GM20431 (cell line): ENCODE measurements around the gene TP63.
"Not testable (repeated sequence)": the region's sequence is repeated elsewhere in the genome, so short reads cannot be mapped to it uniquely, and the experiment has no call there.

Experiments
- in situ Hi-C: fragments of 300-500 bp; cut with MseI, MboI; formaldehyde crosslinking; loops from one replicate; pipeline ENCODE4 v1.15.0; 2020; ENCODE audit warnings: low sequenced_read_pairs; ENCODE audit not compliant: unreplicated experiment

The TP63 gene

GRCh38 chr3:189718215-189718614 is 87.0 kb downstream of the TP63 start:
- in situ Hi-C loops, result no loop called here

- in situ Hi-C loops, result no loop called here
Measured at GRCh38 chr3:189720736-189721417, 89.7 kb downstream of the TP63 start.

- in situ Hi-C loops, result no loop called here
Measured at GRCh38 chr3:189721873-189722665, 90.9 kb downstream of the TP63 start.

- in situ Hi-C loops, result no loop called here
Measured at GRCh38 chr3:189724356-189724755, 93.2 kb downstream of the TP63 start.

GRCh38 chr3:189726277-189726676 is 95.1 kb downstream of the TP63 start:
- in situ Hi-C loops, result no loop called here

GRCh38 chr3:189727158-189727557 is 96.0 kb downstream of the TP63 start:
- in situ Hi-C loops, result no loop called here

- in situ Hi-C loops, result no loop called here
Measured at GRCh38 chr3:189727898-189728297, 96.7 kb downstream of the TP63 start.

GRCh38 chr3:189728915-189729314 is 97.7 kb downstream of the TP63 start:
- in situ Hi-C loops, result no loop called here

- in situ Hi-C loops, result no loop called here
Measured at GRCh38 chr3:189734061-189734460, 102.9 kb downstream of the TP63 start.

- in situ Hi-C loops, result no loop called here
Measured at GRCh38 chr3:189735913-189736312, 104.7 kb downstream of the TP63 start.

GRCh38 chr3:189737071-189737470 is 105.9 kb downstream of the TP63 start:
- in situ Hi-C loops, result no loop called here

GRCh38 chr3:189737619-189738018 is 106.4 kb downstream of the TP63 start:
- in situ Hi-C loops, result no loop called here

- in situ Hi-C loops, result no loop called here
Measured at GRCh38 chr3:189739378-189739777, 108.2 kb downstream of the TP63 start.

GRCh38 chr3:189740156-189740555 is 109.0 kb downstream of the TP63 start:
- in situ Hi-C loops, result no loop called here

- in situ Hi-C loops, result no loop called here
Measured at GRCh38 chr3:189744235-189744634, 113.0 kb downstream of the TP63 start.

- in situ Hi-C loops, result no loop called here
Measured at GRCh38 chr3:189745622-189746021, 114.4 kb downstream of the TP63 start.

- in situ Hi-C loops, result no loop called here
Measured at GRCh38 chr3:189748046-189748445, 116.9 kb downstream of the TP63 start.

GRCh38 chr3:189750972-189751371 is 119.8 kb downstream of the TP63 start:
- in situ Hi-C loops, result not testable (repeated sequence)

GRCh38 chr3:189754356-189754755 is 123.2 kb downstream of the TP63 start:
- in situ Hi-C loops, result no loop called here

GRCh38 chr3:189756582-189757078 is 125.4 kb downstream of the TP63 start:
- in situ Hi-C loops, result no loop called here

- in situ Hi-C loops, result no loop called here
Measured at GRCh38 chr3:189758186-189758585, 127.0 kb downstream of the TP63 start.
